MM.1S (cell line): ENCODE data around the gene ZNF569.

ENCODE experiments used
- DNase-seq: peaks from one replicate; pipeline ENCODE4 v3.0.0-alpha.2; 2015
- H2AFZ ChIP-seq: fragments of 300-600 bp; sonication (generic); 2 replicates; pipeline ENCODE4 v1.6.0; 2016; ENCODE audit warnings: antibody characterized with exemption, low read length
- H3F3A ChIP-seq: fragments of 300-600 bp; sonication (generic); 2 replicates; pipeline ENCODE4 v1.6.1; 2016; ENCODE audit warnings: mild to moderate bottlenecking, antibody characterized with exemption, low read length, moderate library complexity, mixed read lengths; ENCODE audit not compliant: insufficient read depth
- H3K27ac ChIP-seq: fragments of 300-600 bp; sonication (generic); 2 replicates; pipeline ENCODE4 v1.5.1; 2016; ENCODE audit warnings: mild to moderate bottlenecking, low read length
- H3K27me3 ChIP-seq: fragments of 300-600 bp; sonication (generic); replicated peaks from 2 replicates; pipeline ENCODE4 v1.6.0; 2016; ENCODE audit warnings: low read length; ENCODE audit not compliant: insufficient read depth
- H3K36me3 ChIP-seq: fragments of 300-600 bp; sonication (generic); replicated peaks from 2 replicates; pipeline ENCODE4 v1.6.1; 2016; ENCODE audit warnings: mild to moderate bottlenecking, low read length, mixed read lengths; ENCODE audit not compliant: insufficient read depth
- H3K4me1 ChIP-seq: fragments of 300-600 bp; sonication (generic); 2 replicates; pipeline ENCODE4 v1.6.1; 2016; ENCODE audit warnings: low read length, mixed read lengths
- H3K4me2 ChIP-seq: fragments of 300-600 bp; sonication (generic); 2 replicates; pipeline ENCODE4 v1.6.0; 2016; ENCODE audit warnings: low read depth, low read length
- H3K4me3 ChIP-seq: fragments of 300-600 bp; sonication (generic); 2 replicates; pipeline ENCODE4 v1.5.1; 2016; ENCODE audit warnings: low read length, mixed read lengths
- H3K79me2 ChIP-seq: fragments of 300-600 bp; sonication (generic); 2 replicates; pipeline ENCODE4 v1.6.1; 2016; ENCODE audit warnings: mixed run types, low read length, mixed read lengths
- H3K9ac ChIP-seq: fragments of 300-600 bp; sonication (generic); 2 replicates; pipeline ENCODE4 v1.6.1; 2016; ENCODE audit warnings: low read length, mixed read lengths
- H3K9me2 ChIP-seq: fragments of 300-600 bp; sonication (generic); replicated peaks from 2 replicates; pipeline ENCODE4 v1.6.1; 2016; ENCODE audit warnings: mild to moderate bottlenecking, low read length, mixed read lengths; ENCODE audit not compliant: insufficient read depth
- H3K9me3 ChIP-seq: fragments of 300-600 bp; sonication (generic); replicated peaks from 2 replicates; pipeline ENCODE4 v1.6.1; 2016; ENCODE audit warnings: mild to moderate bottlenecking, low read length, mixed read lengths; ENCODE audit not compliant: insufficient read depth
- H4K20me1 ChIP-seq: fragments of 300-600 bp; sonication (generic); 2 replicates; pipeline ENCODE4 v1.6.1; 2016; ENCODE audit warnings: mild to moderate bottlenecking, low read length, moderate library complexity, mixed read lengths; ENCODE audit not compliant: insufficient read depth
- CTCF ChIP-seq: fragments of 300-600 bp; sonication (generic); IDR thresholded peaks from 2 replicates; pipeline ENCODE4 v1.5.1; 2016; ENCODE audit warnings: antibody characterized with exemption, low read length, mixed read lengths
- EZH2 ChIP-seq: fragments of 300-600 bp; sonication (generic); optimal IDR thresholded peaks from 2 replicates; pipeline ENCODE3; 2017; ENCODE audit warnings: low read depth, mild to moderate bottlenecking, antibody characterized with exemption, low read length, mixed read lengths
- EZH2phosphoT487 ChIP-seq: fragments of 300-600 bp; sonication (generic); IDR thresholded peaks from 2 replicates; pipeline ENCODE4 v1.6.1; 2018; ENCODE audit warnings: antibody characterized with exemption, low read length

Gene ZNF569

GRCh38 chr19:37505958-37506386 is 38.7 kb upstream of the ZNF569 start:
- no peak for TF ChIP-seq EZH2
- no peak for TF ChIP-seq EZH2phosphoT487
- TF ChIP-seq CTCF = no peak
- no peak overlapping the region for H3K4me2 ChIP-seq
- H3F3A ChIP-seq = no peaks in the 10 kb centered on the region
- no peaks in the 10 kb centered on the region for H3K27me3 ChIP-seq
- DNase-seq = no peak
- H3K9me3 ChIP-seq = no peaks in the 10 kb centered on the region
- no peaks in the 10 kb centered on the region for H3K79me2 ChIP-seq
- H3K4me3 ChIP-seq = no peak overlapping the region
- no peaks in the 10 kb centered on the region for H3K36me3 ChIP-seq
- H3K4me1 ChIP-seq = no peaks in the 10 kb centered on the region
- no peak overlapping the region for H3K27ac ChIP-seq
- no peak overlapping the region for H3K9ac ChIP-seq
- no peaks in the 10 kb centered on the region for H4K20me1 ChIP-seq
- no peak overlapping the region for H2AFZ ChIP-seq
- no peaks in the 10 kb centered on the region for H3K9me2 ChIP-seq

- H2AFZ ChIP-seq = no peak overlapping the region
- H3K4me1 ChIP-seq = no peaks in the 10 kb centered on the region
- H3F3A ChIP-seq = no peaks in the 10 kb centered on the region
- TF ChIP-seq EZH2 (no peak), CTCF (no peak), EZH2phosphoT487 (no peak)
- H3K9me2 ChIP-seq = no peaks in the 10 kb centered on the region
- no peaks in the 10 kb centered on the region for H3K79me2 ChIP-seq
- H3K9me3 ChIP-seq = no peaks in the 10 kb centered on the region
- DNase-seq = no peak
- no peak overlapping the region for H3K4me2 ChIP-seq
- H3K9ac ChIP-seq = no peak overlapping the region
- no peaks in the 10 kb centered on the region for H3K36me3 ChIP-seq
- H3K27me3 ChIP-seq = no peaks in the 10 kb centered on the region
- no peak overlapping the region for H3K4me3 ChIP-seq
- no peak overlapping the region for H3K27ac ChIP-seq
- H4K20me1 ChIP-seq = no peaks in the 10 kb centered on the region
These were observed 25.0 kb upstream of the ZNF569 start for GRCh38 chr19:37492213-37492612.

- Histone ChIP-seq H3K27ac (no peak overlapping the region), H3K79me2 (no peaks in the 10 kb centered on the region), H3K36me3 (no peaks in the 10 kb centered on the region), H3K27me3 (no peaks in the 10 kb centered on the region), H3K9me3 (no peaks in the 10 kb centered on the region; the same call in 1 of the 2 replicates), H3K9ac (no peak overlapping the region), H4K20me1 (no peaks in the 10 kb centered on the region), H3K4me3 (no peak overlapping the region), H3K9me2 (no peaks in the 10 kb centered on the region), H3K4me1 (no peaks in the 10 kb centered on the region), H3F3A (no peaks in the 10 kb centered on the region), H2AFZ (no peak overlapping the region), H3K4me2 (no peak overlapping the region)
- TF ChIP-seq EZH2 (no peak), CTCF (no peak)
- DNase-seq = no peak
These were observed 17.3 kb upstream of the ZNF569 start for GRCh38 chr19:37484406-37485168.
